HAP-1 (cell line): ENCODE results near the gene GNG7.
A peak's percentile ranks its signal among the peaks of the same experiment; 100 is the strongest.
"Not testable (repeated sequence)": the region's sequence is repeated elsewhere in the genome, so short reads cannot be mapped to it uniquely, and the experiment has no call there.

Experiments
- DNase-seq, 2 experiments: peaks; one replicate each; pipeline ENCODE4 v3.0.0-alpha.2; 2016 to 2020; ENCODE audit warnings: low spot score in 2 of 2
- H3K27me3 ChIP-seq: fragments of 250-450 bp; sonication (Bioruptor Pico); 2 replicates; pipeline ENCODE4 v1.5.1; 2020; ENCODE audit warnings: low read depth, mild to moderate bottlenecking, moderate library complexity
- H3K36me3 ChIP-seq: fragments of 250-450 bp; sonication (Bioruptor Pico); replicated peaks from 2 replicates; pipeline ENCODE4 v1.5.1; 2020; ENCODE audit warnings: mild to moderate bottlenecking
- H3K4me1 ChIP-seq: fragments of 250-450 bp; sonication (Bioruptor Pico); 2 replicates; pipeline ENCODE4 v1.5.1; 2020; ENCODE audit warnings: mild to moderate bottlenecking
- H3K4me3 ChIP-seq: fragments of 250-450 bp; sonication (Bioruptor Pico); 2 replicates; pipeline ENCODE4 v1.5.1; 2020; ENCODE audit warnings: mild to moderate bottlenecking, moderate library complexity
- H3K9me3 ChIP-seq: fragments of 250-450 bp; sonication (Bioruptor Pico); 2 replicates; pipeline ENCODE4 v1.5.1; 2020; ENCODE audit warnings: mild to moderate bottlenecking, moderate library complexity
- in situ Hi-C: fragments of 300-500 bp; cut with MboI; formaldehyde crosslinking; loops from 3 replicates; pipeline ENCODE4 v1.14.3; 2020; ENCODE audit warnings: low sequenced_read_pairs, inconsistent platforms, mixed read lengths

The GNG7 gene

DNA sequence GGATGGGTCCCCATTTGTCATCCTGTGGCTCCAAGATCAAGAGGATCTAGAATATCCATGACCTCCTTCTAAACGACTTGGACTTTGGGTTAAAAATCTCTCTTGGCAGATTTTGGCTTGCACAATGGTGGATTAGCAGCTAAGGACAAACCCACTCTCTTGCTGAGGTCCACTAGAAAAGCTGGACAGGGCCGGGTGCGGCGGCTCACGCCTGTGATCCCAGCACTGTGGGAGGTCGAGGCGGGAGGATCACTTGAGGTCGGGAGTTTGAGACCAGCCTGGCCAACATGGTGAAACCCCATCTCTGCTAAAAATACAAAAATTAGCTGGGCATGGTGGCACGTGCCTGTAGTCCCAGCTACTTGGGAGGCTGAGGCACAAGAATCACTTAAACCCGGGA is 172.6 kb downstream of the GNG7 start:
- H3K4me1 ChIP-seq, H3K36me3 ChIP-seq, H3K27me3 ChIP-seq, DNase-seq, H3K4me3 ChIP-seq, H3K9me3 ChIP-seq, in situ Hi-C loops: not testable (repeated sequence)

- H3K9me3 ChIP-seq: 0 out of 2 replicates have a peak, but pooled peaks cover 8% of the 10 kb centered on the region
- H3K36me3 ChIP-seq: no peaks in the 10 kb centered on the region
- in situ Hi-C loops: no loop called here
- H3K4me1 ChIP-seq: peaks cover 10% of the 10 kb centered on the region
- H3K27me3 ChIP-seq: no peaks in the 10 kb centered on the region
- no peak overlapping the region for H3K4me3 ChIP-seq
- DNase-seq: no peak
Observed at GRCh38 chr19:2529473-2529918, 173.0 kb downstream of the GNG7 start.

DNA sequence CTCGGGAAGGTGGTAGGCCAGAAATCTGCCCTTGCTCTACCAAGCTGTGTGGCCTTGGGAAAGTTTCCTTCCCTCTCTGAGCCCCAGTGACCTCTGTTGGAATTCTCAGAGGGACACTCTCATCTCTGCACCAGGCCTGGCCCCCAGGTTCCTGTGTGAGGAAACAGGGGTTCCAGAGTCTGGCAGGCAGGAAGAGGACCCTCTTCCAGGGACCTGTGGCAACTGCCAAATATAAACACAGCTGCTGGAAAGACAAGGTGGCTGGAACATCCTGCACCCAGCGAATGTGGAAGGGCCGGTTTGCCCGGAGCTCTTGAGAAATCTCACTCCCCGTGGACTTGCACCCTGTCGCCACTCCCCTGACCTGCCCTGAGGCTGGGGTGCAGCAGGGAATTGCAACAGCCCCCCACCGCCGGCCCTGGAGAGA is 173.8 kb downstream of the GNG7 start:
- peaks cover 18% of the 10 kb centered on the region for H3K4me1 ChIP-seq
- no peak for DNase-seq
- H3K36me3 ChIP-seq: no peaks in the 10 kb centered on the region
- no peak overlapping the region for H3K4me3 ChIP-seq
- no peaks in the 10 kb centered on the region for H3K27me3 ChIP-seq
- in situ Hi-C loops: no loop called here
- 0 out of 2 replicates have a peak, but pooled peaks cover 8% of the 10 kb centered on the region for H3K9me3 ChIP-seq

- H3K9me3 ChIP-seq: 0 out of 2 replicates have a peak, but pooled peaks cover 6% of the 10 kb centered on the region
- no peaks in the 10 kb centered on the region for H3K36me3 ChIP-seq
- in situ Hi-C loops: no loop called here
- no peak overlapping the region for H3K4me3 ChIP-seq
- no peaks in the 10 kb centered on the region for H3K27me3 ChIP-seq
- no peak for DNase-seq
- peaks cover 22% of the 10 kb centered on the region for H3K4me1 ChIP-seq
Observed at GRCh38 chr19:2527686-2528085, 174.8 kb downstream of the GNG7 start.

GRCh38 chr19:2527171-2527570 is 175.3 kb downstream of the GNG7 start:
- peaks cover 22% of the 10 kb centered on the region for H3K4me1 ChIP-seq
- H3K27me3 ChIP-seq: no peaks in the 10 kb centered on the region
- H3K4me3 ChIP-seq: no peak overlapping the region
- no peaks in the 10 kb centered on the region for H3K36me3 ChIP-seq
- no peak for DNase-seq
- 0 out of 2 replicates have a peak, but pooled peaks cover under 1% of the 10 kb centered on the region for H3K9me3 ChIP-seq
- in situ Hi-C loops: no loop called here

DNA sequence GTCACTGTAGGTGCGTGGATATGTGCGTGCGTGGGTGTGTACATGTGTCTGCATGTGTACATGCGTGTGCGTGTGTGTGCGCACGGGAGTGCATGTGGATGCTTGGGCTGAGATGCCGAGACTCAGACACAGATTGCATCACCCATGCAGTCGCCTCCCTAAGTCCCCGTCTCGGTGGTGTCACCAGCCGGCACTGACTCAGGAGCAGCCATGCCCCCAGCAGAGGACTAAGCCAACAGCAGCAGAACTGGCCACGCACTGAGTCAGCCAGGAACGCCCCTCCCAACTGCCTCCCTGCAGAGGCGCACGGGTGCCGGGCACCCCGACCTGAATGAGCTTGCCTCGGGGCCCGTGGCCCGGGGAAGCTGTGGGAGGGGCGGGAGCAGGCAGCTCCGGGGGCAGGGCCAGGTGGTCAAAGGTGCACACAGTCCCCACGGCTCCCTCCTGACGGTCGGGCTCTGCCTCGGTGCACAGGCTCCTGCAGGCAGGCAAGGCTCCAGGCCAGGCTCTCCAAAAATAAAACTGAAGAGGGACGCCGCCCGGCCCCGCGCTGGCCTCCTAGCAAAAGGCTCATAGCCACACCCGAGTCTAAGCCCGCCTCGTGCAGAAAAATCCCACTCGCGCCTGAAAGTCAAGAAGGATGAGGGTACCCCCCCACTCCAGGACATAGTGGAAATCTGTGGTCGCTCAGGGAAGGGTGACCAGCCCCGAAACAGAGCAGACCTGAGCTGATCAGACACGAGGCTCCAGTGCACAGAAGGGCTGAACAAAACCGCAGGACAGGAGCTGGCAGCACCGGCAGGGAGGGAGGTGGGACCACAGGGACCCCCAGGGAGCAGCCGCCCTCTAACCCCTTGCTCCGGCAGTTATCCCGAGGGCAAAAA is 177.4 kb downstream of the GNG7 start:
- peaks cover 22% of the 10 kb centered on the region for H3K4me1 ChIP-seq
- no peaks in the 10 kb centered on the region for H3K27me3 ChIP-seq
- no peaks in the 10 kb centered on the region for H3K36me3 ChIP-seq
- H3K4me3 ChIP-seq: no peak overlapping the region
- in situ Hi-C loops: no loop called here
- no peaks in the 10 kb centered on the region for H3K9me3 ChIP-seq
- peak; percentile 29 to 59 for DNase-seq

- DNase-seq: no peak
- Histone ChIP-seq H3K9me3 (no peaks in the 10 kb centered on the region), H3K4me3 (no peak overlapping the region), H3K36me3 (no peaks in the 10 kb centered on the region), H3K4me1 (peaks cover 22% of the 10 kb centered on the region), H3K27me3 (no peaks in the 10 kb centered on the region)
- in situ Hi-C loops: no loop called here
Observed at GRCh38 chr19:2524361-2524839, 178.1 kb downstream of the GNG7 start.

- in situ Hi-C loops: no loop called here
- Histone ChIP-seq H3K9me3 (no peaks in the 10 kb centered on the region), H3K4me1 (peaks cover 22% of the 10 kb centered on the region), H3K27me3 (no peaks in the 10 kb centered on the region), H3K4me3 (no peak overlapping the region), H3K36me3 (no peaks in the 10 kb centered on the region)
- peak; percentile 65 to 77 for DNase-seq
Observed at GRCh38 chr19:2523630-2524311, 178.7 kb downstream of the GNG7 start.

DNA sequence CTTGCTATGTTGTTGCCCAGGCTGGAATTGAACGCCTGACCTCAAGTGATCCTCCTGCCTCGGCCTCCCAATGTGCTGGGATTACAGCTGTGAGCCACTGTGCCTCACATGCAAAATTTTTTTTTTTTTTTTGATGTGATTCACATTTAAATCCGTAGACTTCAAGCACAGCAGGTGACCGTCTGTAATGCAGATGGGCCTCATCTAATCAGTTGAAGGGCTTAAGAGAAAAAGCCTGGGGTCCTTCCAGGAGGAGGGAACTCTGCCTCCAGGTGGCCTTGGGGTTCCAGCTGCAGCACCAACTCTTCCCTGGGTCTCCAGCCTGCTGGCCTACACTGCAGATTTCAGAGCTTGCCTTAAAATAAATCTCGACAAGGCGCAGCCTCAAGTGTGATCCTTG is 183.0 kb downstream of the GNG7 start:
- in situ Hi-C loops: no loop called here
- H3K27me3 ChIP-seq: no peaks in the 10 kb centered on the region
- no peak for DNase-seq
- peaks cover 12% of the 10 kb centered on the region for H3K4me1 ChIP-seq
- no peak overlapping the region for H3K4me3 ChIP-seq
- no peaks in the 10 kb centered on the region for H3K36me3 ChIP-seq
- no peaks in the 10 kb centered on the region for H3K9me3 ChIP-seq

GRCh38 chr19:2518856-2519255 is 183.6 kb downstream of the GNG7 start:
- H3K27me3 ChIP-seq, in situ Hi-C loops, H3K36me3 ChIP-seq, H3K4me3 ChIP-seq, H3K4me1 ChIP-seq, DNase-seq, H3K9me3 ChIP-seq: not testable (repeated sequence)

DNA sequence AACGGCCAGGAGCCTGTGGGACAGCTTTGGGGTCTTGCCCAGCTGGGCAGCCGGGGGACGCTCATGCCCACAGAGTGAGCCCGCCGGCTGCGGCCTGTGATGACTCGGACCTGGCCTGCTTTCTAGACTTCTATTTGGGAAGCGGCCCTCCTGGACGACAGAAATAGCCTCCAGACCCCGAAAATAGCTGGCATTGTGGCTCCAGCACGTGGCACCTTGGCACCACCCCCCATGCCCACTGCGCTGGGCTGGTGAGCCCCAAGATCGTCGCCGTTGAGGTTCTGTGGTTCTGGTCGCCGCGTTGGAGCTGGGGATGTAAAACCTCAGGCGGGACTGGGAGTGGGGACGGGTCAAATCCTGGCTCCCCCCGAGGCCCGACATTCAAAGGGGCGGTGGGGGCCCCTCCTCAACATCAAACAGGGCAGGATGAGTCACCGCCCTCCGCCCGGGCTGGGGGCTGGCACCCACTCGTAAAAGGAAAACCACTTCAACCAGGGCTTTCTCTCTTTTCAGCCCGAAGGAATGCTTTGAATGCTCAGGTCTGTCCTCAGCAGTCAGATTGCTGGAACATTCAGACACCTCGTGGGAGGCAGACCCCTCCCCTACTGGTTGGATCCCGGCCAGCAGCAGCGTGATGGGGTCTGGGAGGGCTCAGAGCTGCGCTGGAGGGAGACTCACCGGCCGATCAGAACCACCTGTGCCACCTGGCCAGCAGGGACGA is 184.5 kb downstream of the GNG7 start:
- Histone ChIP-seq H3K4me1 (no peaks in the 10 kb centered on the region), H3K4me3 (no peak overlapping the region), H3K27me3 (no peaks in the 10 kb centered on the region), H3K36me3 (no peaks in the 10 kb centered on the region), H3K9me3 (no peaks in the 10 kb centered on the region)
- no peak for DNase-seq
- in situ Hi-C loops: no loop called here

DNA sequence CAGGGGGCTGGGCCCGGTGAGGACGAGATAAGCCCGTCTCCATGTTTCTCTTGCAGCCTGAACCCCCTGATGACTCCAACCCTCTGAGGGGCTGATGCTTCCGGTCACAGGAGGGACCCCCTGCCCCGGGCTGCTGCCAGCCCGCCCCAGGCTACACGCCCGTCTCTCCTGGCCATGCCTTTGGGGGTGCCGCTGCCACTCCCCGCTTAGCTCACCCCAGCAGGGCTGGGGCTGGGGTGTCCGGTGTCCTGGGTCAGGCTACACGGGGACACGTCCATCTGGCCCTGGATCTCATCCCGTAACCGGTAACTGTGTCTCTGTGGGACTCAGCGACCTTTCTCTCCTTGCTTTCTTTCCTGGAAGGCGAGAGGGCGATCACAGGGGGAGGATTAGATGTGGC is 185.8 kb downstream of the GNG7 start:
- H3K27me3 ChIP-seq: no peaks in the 10 kb centered on the region
- no peak overlapping the region for H3K4me3 ChIP-seq
- no peak for DNase-seq
- no peaks in the 10 kb centered on the region for H3K4me1 ChIP-seq
- H3K36me3 ChIP-seq: no peaks in the 10 kb centered on the region
- no peaks in the 10 kb centered on the region for H3K9me3 ChIP-seq
- in situ Hi-C loops: no loop called here

- no peaks in the 10 kb centered on the region for H3K27me3 ChIP-seq
- in situ Hi-C loops: no loop called here
- H3K9me3 ChIP-seq: no peaks in the 10 kb centered on the region
- H3K4me1 ChIP-seq: no peaks in the 10 kb centered on the region
- H3K4me3 ChIP-seq: no peak overlapping the region
- no peak for DNase-seq
- no peaks in the 10 kb centered on the region for H3K36me3 ChIP-seq
Observed at GRCh38 chr19:2514981-2515518, 187.4 kb downstream of the GNG7 start.
